NK-92 treated with Interleukin-12 subunit alpha and Interleukin-12 subunit beta, amount 100 ng/mL, for 24 hours (cell line): ENCODE results near the gene ALOX5AP.

Source experiments
- DNase-seq: peaks from one replicate; lab custom pipeline; 2025; lab: John Stamatoyannopoulos, UW

Gene ALOX5AP

DNA sequence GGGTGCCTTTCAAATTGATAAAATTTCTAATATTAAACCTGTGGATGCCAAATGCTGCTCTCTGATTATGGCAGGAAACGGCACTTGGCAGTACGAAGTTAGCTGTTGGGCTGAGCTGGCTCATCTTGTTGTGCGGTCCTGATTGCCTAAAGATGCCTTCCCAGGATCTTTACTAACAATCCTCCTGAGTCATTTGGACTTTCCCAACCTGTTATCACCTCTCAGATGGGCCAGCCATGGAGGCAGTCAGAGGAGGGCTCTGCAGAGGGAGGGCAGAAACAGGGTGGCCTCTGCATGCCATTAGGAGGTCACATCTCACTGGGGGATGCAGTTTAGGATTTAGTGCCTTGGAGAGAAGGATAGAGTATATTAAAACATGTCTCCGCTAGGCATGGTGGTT, 27.3 kb downstream of the ALOX5AP start:
- DNase-seq: no peak

DNA sequence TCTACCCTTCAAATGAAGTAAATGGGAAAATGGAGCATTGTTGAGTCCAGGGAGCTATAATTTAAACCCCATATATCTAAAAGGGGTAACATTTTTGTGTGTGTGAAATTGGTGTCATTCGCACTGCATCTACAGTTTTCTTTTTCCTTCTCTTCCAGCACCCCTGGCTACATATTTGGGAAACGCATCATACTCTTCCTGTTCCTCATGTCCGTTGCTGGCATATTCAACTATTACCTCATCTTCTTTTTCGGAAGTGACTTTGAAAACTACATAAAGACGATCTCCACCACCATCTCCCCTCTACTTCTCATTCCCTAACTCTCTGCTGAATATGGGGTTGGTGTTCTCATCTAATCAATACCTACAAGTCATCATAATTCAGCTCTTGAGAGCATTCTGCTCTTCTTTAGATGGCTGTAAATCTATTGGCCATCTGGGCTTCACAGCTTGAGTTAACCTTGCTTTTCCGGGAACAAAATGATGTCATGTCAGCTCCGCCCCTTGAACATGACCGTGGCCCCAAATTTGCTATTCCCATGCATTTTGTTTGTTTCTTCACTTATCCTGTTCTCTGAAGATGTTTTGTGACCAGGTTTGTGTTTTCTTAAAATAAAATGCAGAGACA, 28.6 kb downstream of the ALOX5AP start:
- DNase-seq: no peak

DNA sequence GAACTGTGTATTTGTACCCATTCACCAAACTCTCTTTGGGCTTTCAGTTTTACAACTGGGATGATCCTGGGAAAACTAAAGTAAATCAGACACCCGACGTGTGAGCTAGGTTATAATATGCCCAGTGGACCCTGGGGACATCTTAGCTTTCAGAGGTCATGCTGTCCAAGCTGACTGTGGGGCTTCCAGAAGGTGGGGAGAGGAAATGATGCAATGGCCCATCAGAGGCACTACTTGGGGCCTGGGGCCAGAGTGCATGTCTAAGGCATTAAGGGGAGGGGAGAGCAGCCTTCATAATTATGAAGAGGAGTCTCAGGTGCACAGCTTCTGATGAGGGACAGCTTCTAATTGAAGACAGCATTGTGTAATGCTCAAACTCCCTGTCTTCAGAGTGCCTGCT, 30.9 kb downstream of the ALOX5AP start:
- no peak for DNase-seq

DNA sequence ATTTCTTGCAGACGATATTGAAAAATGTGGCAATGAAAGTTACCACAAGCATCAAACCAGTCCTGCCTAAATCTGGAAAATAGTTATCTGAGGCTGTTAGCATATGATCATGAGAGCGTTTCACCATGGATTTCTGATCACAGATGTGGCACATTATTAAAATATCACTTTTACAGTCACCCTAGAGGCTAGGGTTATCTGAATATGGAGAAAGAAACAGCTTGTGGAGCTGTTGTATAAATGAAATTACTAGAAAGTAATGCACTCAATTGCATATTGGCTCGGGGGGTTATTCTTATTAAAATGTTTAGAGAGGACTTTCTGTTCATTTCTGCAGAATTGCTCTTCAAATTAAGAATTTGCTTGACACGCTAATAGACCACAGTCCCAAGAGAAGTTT, 35.6 kb downstream of the ALOX5AP start:
- DNase-seq: no peak

DNA sequence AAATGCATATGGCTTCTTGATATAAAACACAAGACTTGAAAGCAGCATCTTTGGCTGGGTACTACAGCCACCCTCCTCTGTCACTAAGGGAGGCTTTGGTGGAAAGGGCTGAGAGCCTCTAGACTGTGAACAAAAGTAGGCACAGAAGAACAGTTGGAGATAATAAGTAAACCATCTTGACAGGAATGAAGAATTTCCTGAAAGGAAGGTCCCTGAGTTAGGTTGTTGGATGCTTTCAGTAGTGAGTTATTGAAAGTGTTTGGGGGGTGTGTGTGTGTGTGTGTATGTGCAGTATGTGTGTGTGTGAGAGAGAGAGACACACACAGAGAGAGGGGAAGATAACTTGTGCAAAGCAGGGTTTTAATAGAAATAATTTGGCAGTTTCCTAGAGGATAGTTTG, 38.2 kb downstream of the ALOX5AP start:
- DNase-seq: no peak

DNA sequence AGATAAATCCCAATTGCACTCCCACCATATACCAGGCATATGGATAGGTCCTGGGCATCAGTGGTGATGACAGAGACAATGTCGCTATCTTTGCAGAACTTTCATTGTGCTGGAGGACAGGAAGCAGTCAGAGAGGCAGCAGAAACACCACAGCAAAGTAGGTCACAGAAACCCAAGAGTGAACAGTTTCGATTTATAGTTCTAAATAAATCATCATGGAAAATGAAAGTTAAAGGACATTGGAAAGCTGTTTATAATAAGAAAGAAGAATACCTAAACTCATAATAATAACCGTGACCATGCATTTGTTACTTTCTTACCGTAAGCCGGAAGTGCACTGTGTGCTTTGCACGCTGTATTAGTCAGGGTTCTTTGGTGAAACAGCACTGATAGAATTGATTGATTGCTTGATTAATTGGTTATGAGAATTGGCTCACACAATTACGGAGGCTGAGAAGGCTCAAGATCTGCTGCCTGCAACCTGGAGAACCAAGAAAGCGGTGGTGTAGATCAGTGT, 38.9 kb downstream of the ALOX5AP start:
- no peak for DNase-seq

DNA sequence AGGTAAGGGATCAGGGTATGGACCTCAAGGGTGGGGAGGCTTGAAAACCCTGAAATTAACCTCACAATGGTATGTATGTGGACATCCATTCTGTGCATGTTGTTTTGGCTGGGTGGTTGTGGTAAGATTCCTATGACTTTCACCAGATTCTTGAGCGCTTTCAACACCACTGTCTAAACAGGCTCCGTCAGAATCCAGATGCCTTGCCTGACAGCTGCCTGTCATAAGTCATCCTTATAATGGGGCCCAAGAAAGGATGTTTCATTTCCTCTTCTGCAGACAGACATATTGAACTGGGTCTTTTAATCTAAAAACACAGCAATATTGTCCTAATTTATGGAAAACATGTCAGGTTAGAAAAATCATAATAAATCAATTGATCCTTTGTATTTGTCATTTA, 41.3 kb downstream of the ALOX5AP start:
- DNase-seq: no peak

DNA sequence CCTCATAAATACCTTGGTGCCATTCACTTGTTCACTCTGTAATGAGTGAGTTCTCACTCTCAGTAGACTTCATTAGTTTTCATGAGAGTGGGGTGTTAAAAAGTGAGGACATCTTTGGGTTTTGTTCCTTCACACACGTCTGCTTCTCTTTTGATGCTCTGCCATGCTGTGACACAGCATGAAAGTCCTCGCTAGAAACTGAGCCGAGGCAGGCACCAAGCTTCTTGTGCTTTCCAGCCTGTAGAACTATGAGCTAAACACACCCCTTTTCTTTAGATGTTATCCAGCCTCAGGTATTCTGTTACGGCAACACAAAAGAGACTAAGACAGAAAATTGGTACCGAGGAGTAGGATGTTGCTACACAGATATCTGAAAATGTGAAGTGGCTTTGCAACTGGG, 43.7 kb downstream of the ALOX5AP start:
- no peak for DNase-seq

DNA sequence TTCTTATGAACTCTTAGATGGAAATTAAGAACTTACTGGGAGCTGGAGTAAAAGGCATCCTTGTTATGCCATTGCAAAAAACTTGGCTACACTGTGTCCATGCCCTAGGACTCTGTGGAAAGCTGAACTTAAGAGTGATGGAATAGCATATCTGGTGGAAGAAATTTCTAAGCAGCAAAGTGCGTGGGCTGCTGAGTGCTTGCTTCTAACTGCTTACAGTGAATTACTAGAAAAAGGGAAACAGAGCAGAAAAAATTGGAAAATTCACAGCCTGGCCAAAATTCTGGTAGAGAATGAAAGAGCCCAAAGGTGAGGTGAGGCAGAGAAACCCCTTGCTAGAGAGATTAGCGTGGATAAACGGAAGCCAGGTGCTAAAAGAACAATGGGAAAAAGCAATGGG, 44.3 kb downstream of the ALOX5AP start:
- DNase-seq: no peak

DNA sequence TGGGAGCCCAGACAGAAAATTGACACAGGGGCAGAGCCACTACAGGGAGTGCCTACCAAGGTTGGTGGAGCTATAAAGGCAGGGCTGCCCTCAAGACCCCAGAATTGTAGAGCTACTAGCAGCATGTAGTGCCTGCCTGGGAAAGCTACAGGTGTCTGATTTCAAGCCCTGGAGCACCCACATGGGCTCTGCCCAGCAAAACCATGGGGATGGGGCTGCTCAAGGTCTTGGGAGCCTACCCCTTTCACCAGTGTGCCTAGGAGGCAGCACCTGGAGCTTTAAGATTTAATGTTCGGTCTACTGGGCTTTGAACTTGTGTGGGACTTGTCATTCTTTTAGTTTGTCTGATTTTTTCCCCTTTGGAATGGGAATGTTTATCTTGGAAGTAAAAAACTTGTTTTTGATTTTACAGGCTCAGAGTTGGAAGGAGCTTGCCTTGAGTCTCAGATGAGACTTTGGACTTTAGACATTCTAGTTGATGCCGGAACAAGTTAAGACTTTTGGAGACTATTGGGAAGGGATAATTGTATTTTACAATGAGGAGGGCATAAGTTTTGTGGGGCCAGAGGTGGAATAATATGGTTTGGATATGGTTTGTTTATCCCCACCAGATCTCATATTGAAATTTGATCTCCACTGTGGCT, 45.1 kb downstream of the ALOX5AP start:
- DNase-seq: no peak

DNA sequence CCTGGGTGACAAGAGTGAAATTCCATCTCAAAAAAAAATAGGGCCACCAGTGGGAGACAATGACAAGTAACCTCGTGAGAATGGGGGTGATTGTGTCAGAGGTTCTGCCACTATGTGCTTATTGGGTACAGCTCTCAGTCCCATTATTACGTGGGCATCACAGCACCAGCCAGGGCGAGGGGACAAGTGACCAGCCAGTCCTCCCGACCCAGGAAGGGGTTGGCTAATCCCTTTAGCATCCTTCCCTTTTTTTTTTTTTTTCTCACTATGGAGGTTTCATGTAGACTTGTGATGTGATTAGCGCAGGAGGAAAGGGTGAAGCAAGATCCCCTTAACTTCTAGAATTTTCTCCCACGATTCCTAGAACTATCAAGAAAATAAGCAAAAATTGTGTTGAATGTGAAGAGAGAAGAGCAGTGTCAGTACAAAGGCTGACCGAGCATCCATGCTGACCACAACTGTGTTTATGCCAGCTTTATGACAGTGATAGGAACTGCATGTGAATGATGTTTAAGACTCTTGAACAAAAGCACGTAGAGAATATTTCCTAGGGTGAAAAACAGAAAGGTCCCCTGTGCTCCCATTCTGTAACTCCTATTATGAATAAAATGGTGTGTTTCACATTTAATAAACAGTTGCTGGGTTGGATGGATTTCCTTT, 50.0 kb downstream of the ALOX5AP start:
- no peak for DNase-seq

DNA sequence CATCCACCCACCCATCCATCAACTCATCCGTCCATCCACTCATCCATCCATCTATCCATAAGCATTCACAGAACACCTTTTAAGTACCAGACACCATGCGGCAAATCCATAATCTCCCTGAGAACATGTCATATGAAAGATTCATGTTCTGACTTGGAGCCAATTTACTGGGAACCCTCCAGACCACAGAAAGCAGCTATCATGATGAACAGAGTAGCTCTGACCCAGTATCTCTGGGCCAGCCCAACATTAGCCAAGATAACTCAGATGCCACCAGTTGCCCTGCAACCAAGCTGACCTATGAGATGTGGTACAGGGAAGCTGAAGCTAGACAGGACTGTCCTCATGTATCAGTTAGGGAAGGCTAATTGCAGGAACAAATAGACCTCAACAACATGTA, 51.3 kb downstream of the ALOX5AP start:
- DNase-seq: no peak

DNA sequence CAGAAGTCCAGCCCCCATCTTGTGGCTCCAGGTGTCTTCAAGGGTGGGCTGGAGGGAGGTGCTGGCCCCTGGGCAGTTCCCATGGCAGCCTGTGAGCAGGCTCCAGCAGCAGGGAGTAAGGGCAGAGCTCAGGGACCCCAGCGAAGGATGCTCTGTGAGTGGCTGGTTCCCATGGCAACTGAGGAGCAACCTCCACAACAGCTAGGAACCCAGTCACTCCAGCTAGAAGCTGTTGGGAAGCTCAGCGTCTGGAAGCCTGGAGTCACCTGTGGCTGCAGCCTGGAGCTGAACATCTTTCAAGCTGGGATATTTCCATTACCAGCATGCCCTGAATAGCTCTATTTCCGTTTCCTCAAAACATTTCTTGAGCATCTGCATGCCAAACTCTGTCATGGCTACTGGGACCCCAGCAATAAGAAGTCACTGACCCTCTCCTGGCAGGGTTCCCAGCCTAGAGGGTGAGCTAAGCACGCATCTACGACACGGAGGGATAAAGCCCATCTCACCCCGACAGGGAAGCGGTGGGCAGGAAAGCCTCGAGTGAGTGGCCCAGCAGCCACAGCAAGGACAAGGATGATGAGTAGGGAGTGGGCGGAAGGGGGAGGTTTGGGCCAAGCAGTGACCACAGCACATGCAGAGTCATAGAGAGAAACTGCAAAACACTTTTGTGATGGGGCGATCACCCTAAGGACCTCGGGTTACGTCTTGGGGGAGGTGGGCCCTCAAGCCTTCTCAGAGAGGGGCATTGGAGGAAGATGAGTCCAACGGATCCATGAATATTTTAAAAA, 52.6 kb downstream of the ALOX5AP start:
- no peak for DNase-seq

DNA sequence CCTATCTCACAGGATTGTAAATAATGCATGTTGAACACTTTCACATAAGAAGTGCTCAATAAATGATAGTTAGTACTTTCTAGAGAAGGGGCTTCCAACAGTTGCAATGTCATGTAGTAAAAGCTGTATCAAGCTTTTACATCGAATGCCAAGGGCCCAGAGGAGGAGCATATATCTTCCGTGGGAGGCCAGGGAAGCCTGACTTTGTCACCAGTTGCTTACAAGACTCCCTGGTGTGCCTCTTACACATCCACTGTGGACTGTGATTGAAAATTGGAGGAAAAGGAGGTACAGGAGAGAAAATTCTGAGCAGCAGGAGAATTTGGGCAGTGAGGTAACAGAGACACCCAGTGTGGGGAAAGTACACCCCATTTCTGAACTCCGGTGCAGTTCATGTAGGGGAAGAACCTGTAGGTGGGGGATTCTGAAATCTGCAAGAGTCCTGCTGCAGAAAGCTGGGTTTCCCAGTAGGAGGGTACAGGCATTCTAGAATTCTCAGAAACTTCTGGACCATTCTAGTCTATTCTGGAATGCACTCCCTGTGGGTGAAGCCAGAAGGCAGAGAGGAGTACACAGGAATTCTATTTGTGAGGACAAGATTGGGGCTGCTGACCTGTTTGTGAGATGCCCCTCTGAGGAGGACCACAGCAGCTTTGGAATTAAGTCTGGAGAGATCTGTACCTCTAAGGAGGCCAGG, 54.0 kb downstream of the ALOX5AP start:
- DNase-seq: no peak

DNA sequence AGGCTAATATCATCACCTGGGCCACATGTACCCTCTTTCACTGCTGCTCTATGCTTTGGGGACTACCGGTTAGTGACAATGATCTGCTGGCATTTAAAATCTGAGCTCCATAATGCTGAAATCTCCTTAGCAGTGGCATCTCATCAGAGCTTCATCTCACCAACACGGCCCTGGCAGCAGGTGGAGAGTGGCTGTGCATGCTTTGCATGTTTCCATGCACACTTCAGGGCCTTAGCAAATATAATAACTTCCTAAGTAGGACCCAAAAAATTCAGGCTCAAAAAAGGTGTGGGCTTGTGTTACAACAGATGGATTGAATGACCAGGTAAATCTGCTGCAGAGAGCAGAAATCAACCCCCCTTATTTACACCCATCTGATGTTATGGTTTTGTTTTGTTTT, 55.2 kb downstream of the ALOX5AP start:
- DNase-seq: no peak

DNA sequence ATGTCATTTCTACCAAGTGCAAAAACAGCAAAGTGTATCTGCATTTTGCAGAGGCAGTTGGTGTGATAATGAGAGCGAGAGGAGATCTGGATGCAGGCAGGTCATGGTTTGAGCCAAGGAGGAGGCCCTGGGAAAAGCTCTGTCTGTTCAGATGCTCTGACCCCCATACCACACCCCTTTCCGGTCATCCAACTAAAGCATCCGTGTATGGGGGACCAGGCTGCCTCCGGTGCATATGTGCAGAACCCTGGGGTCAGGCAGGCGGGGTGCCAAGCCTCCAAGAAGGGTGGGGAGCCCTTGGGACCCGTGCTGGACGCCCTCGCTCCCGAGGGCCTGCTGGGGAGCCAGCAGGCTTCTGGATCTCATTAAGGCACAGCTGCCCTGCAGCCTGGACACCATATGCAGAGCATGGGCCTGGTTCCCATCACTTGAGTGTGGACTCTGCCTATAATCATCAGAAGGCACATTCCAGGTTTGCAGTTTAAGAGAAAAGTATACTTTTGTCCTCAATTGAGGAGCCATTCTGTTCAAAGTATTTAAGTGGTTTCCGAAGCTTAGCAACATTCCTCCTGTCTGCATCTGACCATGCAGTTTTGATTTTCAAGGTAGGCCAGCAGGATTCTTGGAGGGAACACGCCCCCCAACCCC, 56.1 kb downstream of the ALOX5AP start:
- no peak for DNase-seq

DNA sequence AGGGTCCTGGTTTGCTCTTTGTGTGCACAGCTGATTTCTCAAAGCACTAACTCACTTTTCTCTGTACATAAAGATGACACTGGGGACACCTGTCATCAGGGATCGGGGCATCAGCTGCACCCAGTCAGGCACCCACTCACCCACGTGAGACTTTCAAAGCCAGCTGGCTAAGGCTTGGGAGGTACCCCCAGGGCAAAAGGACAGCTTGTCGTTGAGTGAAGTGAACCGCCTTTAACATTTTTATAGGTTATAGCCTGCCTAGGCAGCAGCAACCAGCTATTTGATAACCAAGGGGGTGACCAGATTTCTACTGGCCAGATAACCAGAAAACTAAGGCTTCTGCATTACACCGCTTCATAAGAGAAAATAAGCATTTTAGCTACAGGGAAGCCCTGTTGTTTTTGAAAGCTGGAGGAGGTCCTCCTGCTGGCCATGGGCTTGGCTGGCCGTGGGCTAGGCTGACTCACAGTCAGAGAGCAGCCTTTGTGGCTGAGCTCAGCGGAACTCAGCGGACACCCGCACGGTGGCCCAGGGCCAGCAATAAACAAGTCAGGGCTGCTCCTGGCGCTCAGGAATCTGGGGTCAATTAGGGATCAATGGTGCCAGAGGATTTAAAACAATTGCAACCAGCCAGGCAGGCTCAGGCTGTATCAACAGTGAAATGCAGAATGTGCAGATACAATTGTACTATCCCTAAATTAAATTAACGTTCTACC, 57.1 kb downstream of the ALOX5AP start:
- DNase-seq: no peak

DNA sequence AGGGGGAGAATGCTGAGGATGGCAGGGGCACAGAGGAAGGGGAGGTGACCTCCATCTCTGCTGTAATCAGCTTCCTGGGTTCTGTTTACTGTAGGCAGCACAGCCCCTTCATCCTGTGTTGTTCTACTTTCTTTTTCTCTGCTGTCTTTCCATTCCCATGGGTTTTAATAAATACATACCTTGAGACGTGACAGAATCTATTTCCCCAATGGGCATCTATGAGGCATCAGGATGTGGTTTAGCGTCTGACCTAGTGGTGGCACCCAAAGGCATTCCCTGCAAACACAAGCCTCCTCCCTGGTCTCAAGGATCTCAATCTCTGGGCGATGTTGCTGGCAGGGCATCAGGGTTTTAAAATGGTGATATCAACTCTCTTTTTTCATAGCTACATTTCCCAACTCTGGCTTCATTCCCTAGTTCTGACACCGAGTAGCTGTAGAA, 60.8 kb downstream of the ALOX5AP start:
- DNase-seq: no peak

DNA sequence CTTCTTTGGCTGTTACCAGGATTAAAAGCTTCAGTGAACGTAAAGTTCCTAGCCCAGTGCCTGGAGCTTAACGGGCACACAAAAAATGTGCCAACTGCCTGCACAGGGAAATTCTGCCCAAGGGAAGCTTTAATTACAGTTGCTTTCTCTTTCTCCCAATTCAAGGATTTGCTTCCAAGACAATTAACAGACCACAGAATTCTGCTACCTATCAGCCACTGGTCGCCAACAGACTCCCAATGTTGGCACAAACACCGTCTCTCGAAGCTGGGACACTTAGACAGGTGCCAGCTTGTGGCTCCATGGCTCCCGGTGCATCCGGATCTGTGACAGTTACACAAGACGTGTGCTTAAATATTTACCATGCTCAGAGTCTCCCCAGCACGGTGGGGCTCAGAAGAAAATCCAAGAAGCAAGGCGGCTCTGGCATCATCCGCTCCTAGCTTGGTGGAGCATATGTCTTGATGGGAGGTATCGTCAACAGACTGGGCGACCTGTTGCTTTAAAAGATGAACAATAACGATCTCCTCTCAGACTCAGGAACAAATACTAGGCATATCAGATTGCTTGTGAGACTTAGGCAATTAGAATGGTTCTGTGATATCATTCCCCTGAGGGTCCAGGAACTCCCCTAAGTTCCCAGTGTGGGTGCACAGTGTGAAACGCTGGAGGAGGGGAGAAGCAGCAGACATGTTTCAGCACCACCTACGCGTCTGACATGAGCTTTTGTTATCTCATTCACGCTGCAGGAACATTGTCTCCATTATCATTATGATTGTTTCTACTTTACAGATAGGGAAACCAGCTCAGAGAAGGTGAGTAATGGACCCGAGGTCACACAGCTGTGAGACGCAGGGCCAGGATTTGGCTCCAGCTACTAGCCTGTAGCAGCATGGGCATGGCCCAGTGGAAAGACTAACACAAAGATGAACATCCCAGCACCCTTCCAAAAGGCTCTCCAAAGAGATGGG, 61.6 kb downstream of the ALOX5AP start:
- no peak for DNase-seq
